ENCODE data around the gene PRPSAP2.

GRCh38 chr17:18961634-18962493, 103.9 kb downstream of the PRPSAP2 start:
- TF ChIP-seq CTCF (IDR thresholded peaks at IDR 0.05) (no peak), POLR2AphosphoS5 (IDR thresholded peaks at IDR 0.05; ENCODE audit: insufficient read depth in 1 of 2, low read depth in 1 of 2) (no peak), POLR2A (IDR thresholded peaks at IDR 0.05) (no peak)

Data from vagina (tissue), 2 donors.